Measurements from ENCODE around the gene FOXS1. TPM values are rescaled to one million over a fixed set of nuclear protein-coding genes. Genes with fewer than 3 reads are reported as not detected.

Gene FOXS1
- total and polyA plus RNA-seq, 10 of the 15 experiments (the other 5 are each of a cell fraction or from before 2014, with no cell fraction given): not detected

- POLR2A ChIA-PET: no interaction called here
- DNase-seq (ENCODE audit: low read depth, low spot score) (no peak), ATAC-seq (no peak), FAIRE-seq (no peak)
- no peaks in the 10 kb centered on the region for H3K9me3 ChIP-seq (replicated peaks; ENCODE audit: control insufficient read depth, insufficient read depth, low read length)
- 54% methylated on average over 8 of the region's 8 CpGs for WGBS (ENCODE audit: insufficient coverage, insufficient replicate concordance, low lambda C conversion rate, missing lambda C conversion rate)
- H3K4me3 ChIP-seq: no peak overlapping the region
- no peaks in the 10 kb centered on the region for H4K20me1 ChIP-seq (ENCODE audit: control insufficient read depth, insufficient read depth)
- CTCF ChIA-PET: interaction anchor here (7.3 kb wide), 1 partner anchor 19 kb away, joined by 109 read pairs; the partner anchor contains the start of gene MYLK2
- no peak overlapping the region for H3K4me2 ChIP-seq (ENCODE audit: control insufficient read depth, insufficient read depth)
- SMC1A ChIA-PET (ENCODE audit: uncharacterized antibody, unreplicated experiment): no interaction called here
- intact Hi-C loops (cut with micrococcal nuclease; ENCODE audit: unreplicated experiment): no loop called here
- no peak overlapping the region for H2AFZ ChIP-seq (ENCODE audit: control insufficient read depth, low read depth, low read length)
- no peak overlapping the region for H3K27ac ChIP-seq (ENCODE audit: control insufficient read depth, insufficient read depth)
- in situ Hi-C loops (cut with MboI): no loop called here
- no TSS peak for BruUV-seq (replicated peaks)
- no peaks in the 10 kb centered on the region for H3K36me3 ChIP-seq (ENCODE audit: control insufficient read depth in 2 of 2, insufficient read depth in 2 of 2, low read length in 1 of 2)
- H3K9ac ChIP-seq (ENCODE audit: control insufficient read depth, insufficient read depth, low read length): no peak overlapping the region
- no peaks in the 10 kb centered on the region for H3K79me2 ChIP-seq (ENCODE audit: control insufficient read depth, insufficient read depth, low read length)
- peaks cover 5% of the 10 kb centered on the region; the same call in 1 of the 2 replicates for H3K4me1 ChIP-seq (ENCODE audit: control insufficient read depth, insufficient read depth, low read length)
- RAD21 ChIA-PET (ENCODE audit: unreplicated experiment): no interaction called here
- no peaks in the 10 kb centered on the region for H3K27me3 ChIP-seq (replicated peaks in 1 of 2; ENCODE audit: control insufficient read depth in 2 of 2, insufficient read depth in 2 of 2, low read length in 1 of 2)
- no peak for TF ChIP-seq MTA3 (IDR thresholded peaks at IDR 0.05; ENCODE audit: borderline replicate concordance, low read length)
These were observed 3.5 kb downstream of the FOXS1 start for GRCh38 chr20:31841928-31842327.

DNA sequence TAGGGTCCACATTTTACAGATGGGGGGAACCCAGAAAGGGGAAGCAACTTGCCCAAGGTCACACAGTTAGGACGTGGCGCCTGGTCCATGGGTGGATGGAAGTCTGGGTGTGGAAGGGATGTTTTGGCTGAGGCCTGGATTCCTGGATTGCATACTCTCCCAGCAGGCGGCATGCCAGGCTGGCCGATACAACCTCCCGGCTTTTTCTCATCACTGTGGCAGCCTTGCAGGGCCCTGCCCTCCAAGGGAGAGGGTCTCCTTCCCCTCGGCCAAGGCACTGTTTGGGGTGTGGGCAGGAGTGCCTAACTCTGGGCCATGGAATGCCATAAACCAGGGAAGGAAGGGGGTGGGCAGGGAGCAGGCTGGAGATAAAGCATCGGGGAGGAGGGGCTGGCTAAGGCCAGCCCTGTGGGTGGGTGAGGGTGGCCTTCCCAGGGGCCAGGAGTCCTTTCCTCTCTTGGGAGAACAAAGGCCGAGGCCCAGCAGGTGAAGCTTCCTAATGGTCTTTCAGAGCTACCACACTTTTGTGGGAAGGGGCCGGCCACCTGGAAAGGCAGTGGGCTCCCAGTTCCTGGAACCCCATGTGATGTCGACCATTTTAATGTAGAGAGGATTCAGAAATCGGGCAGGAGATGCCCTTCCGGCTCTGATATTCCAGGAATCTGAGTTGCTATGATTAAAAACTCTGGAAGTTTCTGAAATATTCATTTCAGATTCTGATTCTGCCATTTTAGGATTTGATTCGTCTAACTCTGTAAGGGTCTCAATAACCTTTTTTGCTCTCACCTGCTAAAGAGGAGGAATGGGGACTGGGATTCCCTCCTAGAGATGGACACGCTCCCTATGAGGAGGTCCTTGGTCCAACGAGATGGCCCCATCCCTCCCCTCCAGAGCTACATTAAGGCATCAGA, 4.2 kb downstream of the FOXS1 start:
- no peaks in the 10 kb centered on the region for H3K9me3 ChIP-seq (replicated peaks; ENCODE audit: control insufficient read depth, insufficient read depth, low read length)
- DNase-seq (ENCODE audit: low read depth, low spot score) (no peak), FAIRE-seq (no peak), ATAC-seq (no peak)
- ChIA-PET RAD21 (ENCODE audit: unreplicated experiment) (no interaction called here), SMC1A (ENCODE audit: uncharacterized antibody, unreplicated experiment) (no interaction called here), CTCF (interaction anchor here (0.6 kb wide), 2 partner anchors 21 to 988 kb away, joined by 3 to 4 read pairs; no protein-coding TSS in a partner anchor), POLR2A (no interaction called here)
- H3K4me1 ChIP-seq (ENCODE audit: control insufficient read depth, insufficient read depth, low read length): peaks cover 10% of the 10 kb centered on the region
- H3K9ac ChIP-seq (ENCODE audit: control insufficient read depth, insufficient read depth, low read length): no peak overlapping the region
- no peaks in the 10 kb centered on the region for H3K79me2 ChIP-seq (ENCODE audit: control insufficient read depth, insufficient read depth, low read length)
- no peak overlapping the region for H3K4me3 ChIP-seq
- in situ Hi-C loops (cut with MboI) (no loop called here), intact Hi-C loops (cut with micrococcal nuclease; ENCODE audit: unreplicated experiment) (no loop called here)
- no peak for TF ChIP-seq HDAC6 (IDR thresholded peaks at IDR 0.05; ENCODE audit: unreplicated experiment)
- no peak for TF ChIP-seq SMAD1 (IDR thresholded peaks at IDR 0.05; ENCODE audit: low read depth, partially characterized antibody)
- TF ChIP-seq IRF4 (IDR thresholded peaks at IDR 0.05; ENCODE audit: low read depth, low read length): no peak
- TF ChIP-seq BHLHE40 (IDR thresholded peaks at IDR 0.05; ENCODE audit: borderline replicate concordance in 1 of 2, low read depth in 2 of 2, low read length in 1 of 2): no peak
- no peak for TF ChIP-seq CEBPB (IDR thresholded peaks at IDR 0.05; ENCODE audit: borderline replicate concordance in 1 of 2, low read depth in 2 of 2, low read length in 2 of 2)
- TF ChIP-seq RELA (IDR thresholded peaks at IDR 0.05; ENCODE audit: borderline replicate concordance, partially characterized antibody): no peak
- no peak for TF ChIP-seq POLR2AphosphoS5 (IDR thresholded peaks at IDR 0.05; ENCODE audit: low read length)
- no peak for TF ChIP-seq TBL1XR1 (IDR thresholded peaks at IDR 0.05; ENCODE audit: low read depth, low read length)
- TF ChIP-seq STAT1 (conservative IDR thresholded peaks at IDR 0.05): no peak
- no peaks in the 10 kb centered on the region for H3K36me3 ChIP-seq (ENCODE audit: control insufficient read depth in 2 of 2, insufficient read depth in 2 of 2, low read length in 1 of 2)
- H2AFZ ChIP-seq (ENCODE audit: control insufficient read depth, low read depth, low read length): no peak overlapping the region
- no TSS peak for BruUV-seq (replicated peaks)
- no peaks in the 10 kb centered on the region for H3K27me3 ChIP-seq (replicated peaks in 1 of 2; ENCODE audit: control insufficient read depth in 2 of 2, insufficient read depth in 2 of 2, low read length in 1 of 2)
- H3K27ac ChIP-seq (ENCODE audit: control insufficient read depth, insufficient read depth): no peak overlapping the region
- H4K20me1 ChIP-seq (ENCODE audit: control insufficient read depth, insufficient read depth): no peaks in the 10 kb centered on the region
- H3K4me2 ChIP-seq (ENCODE audit: control insufficient read depth, insufficient read depth): no peak overlapping the region
- WGBS (ENCODE audit: insufficient coverage, insufficient replicate concordance, low lambda C conversion rate, missing lambda C conversion rate): 32% methylated on average over 15 of the region's 15 CpGs

Measured in GM12878 (cell line).